CD4-positive, alpha-beta T cell (primary cell): Measurements from ENCODE around the gene ORC5. TPM values are rescaled to one million over a fixed set of nuclear protein-coding genes. Genes with fewer than 3 reads are reported as not detected.
A peak's percentile ranks its signal among the peaks of the same experiment; 100 is the strongest.

Source experiments
- ATAC-seq: fragments of 200-7000 bp; cut with Tn5 transposase; one replicate; pipeline ENCODE4 v1.10.0; 2022; ENCODE audit warnings: mild to moderate bottlenecking; ENCODE audit not compliant: poor library complexity
- CTCF ChIA-PET: fragments of 350-600 bp; sonication (Branson Sonifier 250); formaldehyde crosslinking; loops from one replicate; lab custom pipeline; 2021; ENCODE audit warnings: antibody characterized with exemption, inconsistent platforms; lab: Charles Lee
- POLR2A ChIA-PET: fragments of 350-600 bp; sonication (Branson Sonifier 250); formaldehyde crosslinking; loops from one replicate; lab custom pipeline; 2021; ENCODE audit warnings: antibody characterized with exemption, inconsistent platforms; lab: Charles Lee
- DNase-seq, 14 experiments: peaks; one replicate each; pipeline ENCODE4 v3.0.0-alpha.2; 2013 to 2020; ENCODE audit warnings: mixed read lengths in 2 of 14
- H3K27ac ChIP-seq, 2 donors: one replicate each; pipeline versions ENCODE4 v1.5.1 to v1.7.0; 2013; ENCODE audit warnings: low read length in 2 of 2, low read depth in 1 of 2, mild to moderate bottlenecking in 1 of 2
- H3K27me3 ChIP-seq, 2 experiments: 1 replicate in 1 of 2; 2 replicates in 1 of 2; pipeline versions ENCODE4 v1.6.1 to v1.7.0; 2013; ENCODE audit warnings: low read length in 2 of 2, control low read depth in 1 of 2, mild to moderate bottlenecking in 1 of 2, moderate library complexity in 1 of 2; ENCODE audit not compliant: insufficient read depth in 2 of 2, control insufficient read depth in 1 of 2
- H3K36me3 ChIP-seq: one replicate; pipeline ENCODE4 v1.6.1; 2013; ENCODE audit warnings: low read length, control low read depth; ENCODE audit not compliant: insufficient read depth
- H3K4me1 ChIP-seq: one replicate; pipeline ENCODE4 v1.6.1; 2013; ENCODE audit warnings: low read length, control low read depth; ENCODE audit not compliant: insufficient read depth
- H3K4me3 ChIP-seq: one replicate; pipeline ENCODE4 v1.5.1; 2013; ENCODE audit warnings: mild to moderate bottlenecking, low read length, moderate library complexity
- H3K9me3 ChIP-seq, 2 experiments: 1 replicate in 1 of 2; 2 replicates in 1 of 2; pipeline versions ENCODE4 v1.6.1 to v1.7.0; 2013; ENCODE audit warnings: low read length in 2 of 2, mild to moderate bottlenecking in 2 of 2, control low read depth in 1 of 2, moderate library complexity in 1 of 2; ENCODE audit not compliant: control insufficient read depth in 1 of 2, insufficient read depth in 1 of 2
- H3K27ac Mint-ChIP-seq: one replicate; pipeline ENCODE4 v1.8.0; 2020; ENCODE audit warnings: mixed read lengths
- H3K27me3 Mint-ChIP-seq: one replicate; pipeline ENCODE4 v1.8.0; 2021; ENCODE audit warnings: mixed read lengths
- H3K36me3 Mint-ChIP-seq: one replicate; pipeline ENCODE4 v1.8.0; 2021; ENCODE audit warnings: low read depth, mixed read lengths
- H3K4me1 Mint-ChIP-seq: one replicate; pipeline ENCODE4 v1.8.0; 2021; ENCODE audit warnings: low read depth, mixed read lengths
- H3K4me3 Mint-ChIP-seq: one replicate; pipeline ENCODE4 v1.8.0; 2020; ENCODE audit warnings: mild to moderate bottlenecking, mixed read lengths
- H3K9me3 Mint-ChIP-seq: one replicate; pipeline ENCODE4 v1.8.0; 2020; ENCODE audit warnings: mixed read lengths
- intact Hi-C, 2 experiments: fragments of 100-400 bp; cut with DNase I in 1 of 2; cut with micrococcal nuclease in 1 of 2; formaldehyde crosslinking; loops; one replicate each; pipeline versions ENCODE4 v1.15.1 to v1.9.0; 2023 to 2025; cut with DNase I, micrococcal nuclease
- total RNA-seq, 174 experiments: library from RNA in 2 of 174; stranded (reverse) in 2 of 174; gene quantifications; one replicate each; pipeline ENCODE4 v1.2.3 and lab custom pipeline; 2021 to 2026
- TF ChIP-seq, protein P1 (sequence below): fragments of 200-600 bp; IDR thresholded peaks from one replicate; pipeline ENCODE4 v1.8.0; 2022; ENCODE audit warnings: antibody characterized with exemption, mild to moderate bottlenecking

The ORC5 gene
- total RNA-seq, 2 experiments from 2014 or later: 7.7 to 9.3 TPM

DNA sequence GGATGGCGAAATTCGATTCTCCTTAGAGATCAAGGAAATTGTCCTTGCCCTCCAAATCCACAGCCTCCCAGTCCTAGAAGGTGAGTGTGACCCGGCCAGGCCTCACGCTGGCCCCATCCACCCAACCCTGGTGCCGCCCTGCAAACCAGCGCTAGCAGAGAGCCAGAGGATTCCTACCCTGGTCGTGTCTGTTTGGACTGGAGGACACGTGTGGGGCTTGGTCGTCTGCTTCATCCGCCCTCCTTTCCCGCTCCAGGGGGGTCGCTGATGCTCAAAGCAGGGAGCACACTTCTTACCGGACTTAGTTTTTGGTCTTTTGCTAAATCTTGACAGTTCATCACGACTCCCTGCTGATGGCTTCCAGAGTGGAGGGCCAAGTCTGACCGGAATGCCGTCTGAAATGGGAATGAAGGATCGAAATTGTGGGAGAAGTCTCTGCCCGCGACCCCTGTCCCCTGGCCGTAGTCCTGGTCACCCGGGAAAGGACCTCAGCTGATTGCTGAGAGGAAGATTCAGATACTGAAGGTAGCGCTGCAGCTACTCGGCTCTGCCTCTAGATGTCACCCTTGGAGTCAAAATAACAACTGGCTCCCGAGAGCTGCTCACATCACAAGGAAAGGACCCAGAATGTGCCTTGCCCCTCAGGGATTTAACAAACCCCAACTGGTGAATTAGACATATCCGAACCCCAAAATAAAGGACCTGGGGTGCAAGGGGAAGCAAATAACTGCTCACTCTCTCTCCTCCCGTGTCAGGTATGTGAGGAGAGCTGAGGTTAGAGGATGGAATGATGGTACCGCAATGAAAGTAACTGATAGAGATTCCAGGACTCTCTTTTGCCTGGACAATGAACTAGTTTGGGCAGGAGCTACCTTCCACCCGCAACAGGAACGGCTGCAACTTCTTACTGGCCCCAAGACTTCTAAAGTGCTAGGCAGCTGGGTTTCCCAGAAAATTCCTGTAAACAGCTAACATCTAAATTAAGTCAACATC lies 23.5 kb upstream of the ORC5 start:
- no peaks in the 10 kb centered on the region for H3K9me3 Mint-ChIP-seq
- H3K9me3 ChIP-seq: no peaks in the 10 kb centered on the region
- H3K27ac ChIP-seq: no peak overlapping the region
- no peak overlapping the region for H3K4me3 ChIP-seq
- ChIA-PET CTCF (interaction anchor here (1.1 to 1.3 kb wide), 8 partner anchors 8 to 687 kb away, joined by 3 to 9 read pairs (median 4); partner anchors contain the start of gene ORC5), POLR2A (no interaction called here)
- H3K36me3 ChIP-seq: no peaks in the 10 kb centered on the region
- H3K4me1 ChIP-seq: peaks cover 6% of the 10 kb centered on the region
- intact Hi-C loops: loop anchor here (1.0 to 5.0 kb wide), 4 partner anchors 617 to 689 kb away; no protein-coding TSS in a partner anchor
- DNase-seq (peak in 11 of 14 experiments; percentile 7 to 64 (median 18)), ATAC-seq (peak; percentile 75)
- H3K36me3 Mint-ChIP-seq: no peaks in the 10 kb centered on the region
- H3K4me1 Mint-ChIP-seq: no peaks in the 10 kb centered on the region
- H3K27me3 ChIP-seq: peaks cover 3 to 16% of the 10 kb centered on the region in 2 experiments
- H3K4me3 Mint-ChIP-seq: no peak overlapping the region
- H3K27me3 Mint-ChIP-seq: peaks cover 36% of the 10 kb centered on the region
- H3K27ac Mint-ChIP-seq: no peak overlapping the region
- TF ChIP-seq, protein P1, sequence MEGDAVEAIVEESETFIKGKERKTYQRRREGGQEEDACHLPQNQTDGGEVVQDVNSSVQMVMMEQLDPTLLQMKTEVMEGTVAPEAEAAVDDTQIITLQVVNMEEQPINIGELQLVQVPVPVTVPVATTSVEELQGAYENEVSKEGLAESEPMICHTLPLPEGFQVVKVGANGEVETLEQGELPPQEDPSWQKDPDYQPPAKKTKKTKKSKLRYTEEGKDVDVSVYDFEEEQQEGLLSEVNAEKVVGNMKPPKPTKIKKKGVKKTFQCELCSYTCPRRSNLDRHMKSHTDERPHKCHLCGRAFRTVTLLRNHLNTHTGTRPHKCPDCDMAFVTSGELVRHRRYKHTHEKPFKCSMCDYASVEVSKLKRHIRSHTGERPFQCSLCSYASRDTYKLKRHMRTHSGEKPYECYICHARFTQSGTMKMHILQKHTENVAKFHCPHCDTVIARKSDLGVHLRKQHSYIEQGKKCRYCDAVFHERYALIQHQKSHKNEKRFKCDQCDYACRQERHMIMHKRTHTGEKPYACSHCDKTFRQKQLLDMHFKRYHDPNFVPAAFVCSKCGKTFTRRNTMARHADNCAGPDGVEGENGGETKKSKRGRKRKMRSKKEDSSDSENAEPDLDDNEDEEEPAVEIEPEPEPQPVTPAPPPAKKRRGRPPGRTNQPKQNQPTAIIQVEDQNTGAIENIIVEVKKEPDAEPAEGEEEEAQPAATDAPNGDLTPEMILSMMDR: peak; percentile 84

DNA sequence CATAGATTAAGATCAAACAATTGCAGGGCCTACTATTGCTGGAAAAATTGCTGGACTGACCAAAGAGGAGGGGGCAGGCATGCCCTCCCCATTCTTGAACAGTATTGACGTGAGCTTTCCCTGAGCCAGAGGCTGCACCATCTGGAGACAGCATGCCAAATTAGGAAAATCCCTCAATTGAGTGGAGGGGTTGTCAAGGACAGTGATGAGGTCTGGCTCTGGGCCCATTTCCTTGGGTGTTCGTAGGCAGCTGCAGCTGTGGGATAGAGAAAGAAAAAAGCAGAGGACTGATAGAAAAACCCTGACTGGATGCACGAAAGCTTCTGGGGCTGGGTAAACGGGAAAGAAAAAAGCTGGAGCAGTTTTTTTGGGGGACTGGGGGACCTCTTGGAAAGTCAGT lies 22.8 kb upstream of the ORC5 start:
- no peak for ATAC-seq
- CTCF ChIA-PET: no interaction called here
- TF ChIP-seq, protein P1: no peak

GRCh38 chr7:104228442-104228841 lies 20.6 kb upstream of the ORC5 start:
- H3K36me3 Mint-ChIP-seq: no peaks in the 10 kb centered on the region
- CTCF ChIA-PET: no interaction called here

More for the DNA sequence above, 22.8 kb upstream of the ORC5 start:
- Mint-ChIP-seq H3K27ac (no peak overlapping the region), H3K27me3 (peaks cover 36% of the 10 kb centered on the region), H3K9me3 (no peaks in the 10 kb centered on the region), H3K36me3 (no peaks in the 10 kb centered on the region), H3K4me3 (no peak overlapping the region), H3K4me1 (no peaks in the 10 kb centered on the region)
- Histone ChIP-seq H3K27ac (no peak overlapping the region), H3K9me3 (no peaks in the 10 kb centered on the region), H3K4me1 (peaks cover 6% of the 10 kb centered on the region), H3K36me3 (no peaks in the 10 kb centered on the region), H3K4me3 (no peak overlapping the region), H3K27me3 (peaks cover 3 to 16% of the 10 kb centered on the region in 2 experiments)
- POLR2A ChIA-PET: no interaction called here
- no peak for DNase-seq
- intact Hi-C loops: loop anchor here (1.0 to 5.0 kb wide), 4 partner anchors 618 to 690 kb away; no protein-coding TSS in a partner anchor

More at GRCh38 chr7:104228442-104228841, 20.6 kb upstream of the ORC5 start:
- Mint-ChIP-seq H3K27ac (no peak overlapping the region), H3K9me3 (no peaks in the 10 kb centered on the region), H3K4me3 (no peak overlapping the region), H3K4me1 (no peaks in the 10 kb centered on the region), H3K27me3 (peaks cover 37% of the 10 kb centered on the region)
- Histone ChIP-seq H3K27ac (no peak overlapping the region), H3K36me3 (no peaks in the 10 kb centered on the region), H3K9me3 (peaks cover 0 to under 1% of the 10 kb centered on the region in 2 experiments), H3K4me3 (no peak overlapping the region), H3K27me3 (peaks cover 7 to 21% of the 10 kb centered on the region in 2 experiments), H3K4me1 (peaks cover 6% of the 10 kb centered on the region)
- DNase-seq (no peak), ATAC-seq (no peak)
- POLR2A ChIA-PET: no interaction called here
- intact Hi-C loops: no loop called here
- TF ChIP-seq, protein P1: no peak
